Measurements from ENCODE around the gene PTPRZ1. TPM values are rescaled to one million over a fixed set of nuclear protein-coding genes. Genes with fewer than 3 reads are reported as not detected.
A peak's percentile ranks its signal among the peaks of the same experiment; 100 is the strongest.

The PTPRZ1 gene
- total and polyA plus RNA-seq, 2 of the 8 experiments (the other 6 are each of a cell fraction or from before 2014, with no cell fraction given), result 112 to 135 TPM

DNA sequence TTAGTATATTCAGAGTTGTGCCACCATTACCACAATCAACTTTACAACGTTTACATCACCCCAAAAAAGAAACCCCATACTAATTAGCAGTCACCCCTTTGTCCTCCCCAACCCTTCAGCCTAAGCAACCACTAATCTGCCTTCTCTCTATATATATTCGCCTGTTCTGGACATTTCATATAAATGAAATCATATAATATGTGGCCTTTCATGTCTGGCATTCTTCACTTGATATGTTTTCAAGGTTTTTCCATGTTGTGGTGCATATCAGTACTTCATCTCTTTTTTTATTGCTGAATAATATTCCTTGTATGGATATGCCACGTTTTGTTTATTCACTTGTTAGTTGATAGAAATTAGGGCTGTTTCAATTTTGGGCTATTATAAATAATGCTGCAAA is 200.7 kb downstream of the PTPRZ1 start (continued):
- TF ChIP-seq, protein P1, sequence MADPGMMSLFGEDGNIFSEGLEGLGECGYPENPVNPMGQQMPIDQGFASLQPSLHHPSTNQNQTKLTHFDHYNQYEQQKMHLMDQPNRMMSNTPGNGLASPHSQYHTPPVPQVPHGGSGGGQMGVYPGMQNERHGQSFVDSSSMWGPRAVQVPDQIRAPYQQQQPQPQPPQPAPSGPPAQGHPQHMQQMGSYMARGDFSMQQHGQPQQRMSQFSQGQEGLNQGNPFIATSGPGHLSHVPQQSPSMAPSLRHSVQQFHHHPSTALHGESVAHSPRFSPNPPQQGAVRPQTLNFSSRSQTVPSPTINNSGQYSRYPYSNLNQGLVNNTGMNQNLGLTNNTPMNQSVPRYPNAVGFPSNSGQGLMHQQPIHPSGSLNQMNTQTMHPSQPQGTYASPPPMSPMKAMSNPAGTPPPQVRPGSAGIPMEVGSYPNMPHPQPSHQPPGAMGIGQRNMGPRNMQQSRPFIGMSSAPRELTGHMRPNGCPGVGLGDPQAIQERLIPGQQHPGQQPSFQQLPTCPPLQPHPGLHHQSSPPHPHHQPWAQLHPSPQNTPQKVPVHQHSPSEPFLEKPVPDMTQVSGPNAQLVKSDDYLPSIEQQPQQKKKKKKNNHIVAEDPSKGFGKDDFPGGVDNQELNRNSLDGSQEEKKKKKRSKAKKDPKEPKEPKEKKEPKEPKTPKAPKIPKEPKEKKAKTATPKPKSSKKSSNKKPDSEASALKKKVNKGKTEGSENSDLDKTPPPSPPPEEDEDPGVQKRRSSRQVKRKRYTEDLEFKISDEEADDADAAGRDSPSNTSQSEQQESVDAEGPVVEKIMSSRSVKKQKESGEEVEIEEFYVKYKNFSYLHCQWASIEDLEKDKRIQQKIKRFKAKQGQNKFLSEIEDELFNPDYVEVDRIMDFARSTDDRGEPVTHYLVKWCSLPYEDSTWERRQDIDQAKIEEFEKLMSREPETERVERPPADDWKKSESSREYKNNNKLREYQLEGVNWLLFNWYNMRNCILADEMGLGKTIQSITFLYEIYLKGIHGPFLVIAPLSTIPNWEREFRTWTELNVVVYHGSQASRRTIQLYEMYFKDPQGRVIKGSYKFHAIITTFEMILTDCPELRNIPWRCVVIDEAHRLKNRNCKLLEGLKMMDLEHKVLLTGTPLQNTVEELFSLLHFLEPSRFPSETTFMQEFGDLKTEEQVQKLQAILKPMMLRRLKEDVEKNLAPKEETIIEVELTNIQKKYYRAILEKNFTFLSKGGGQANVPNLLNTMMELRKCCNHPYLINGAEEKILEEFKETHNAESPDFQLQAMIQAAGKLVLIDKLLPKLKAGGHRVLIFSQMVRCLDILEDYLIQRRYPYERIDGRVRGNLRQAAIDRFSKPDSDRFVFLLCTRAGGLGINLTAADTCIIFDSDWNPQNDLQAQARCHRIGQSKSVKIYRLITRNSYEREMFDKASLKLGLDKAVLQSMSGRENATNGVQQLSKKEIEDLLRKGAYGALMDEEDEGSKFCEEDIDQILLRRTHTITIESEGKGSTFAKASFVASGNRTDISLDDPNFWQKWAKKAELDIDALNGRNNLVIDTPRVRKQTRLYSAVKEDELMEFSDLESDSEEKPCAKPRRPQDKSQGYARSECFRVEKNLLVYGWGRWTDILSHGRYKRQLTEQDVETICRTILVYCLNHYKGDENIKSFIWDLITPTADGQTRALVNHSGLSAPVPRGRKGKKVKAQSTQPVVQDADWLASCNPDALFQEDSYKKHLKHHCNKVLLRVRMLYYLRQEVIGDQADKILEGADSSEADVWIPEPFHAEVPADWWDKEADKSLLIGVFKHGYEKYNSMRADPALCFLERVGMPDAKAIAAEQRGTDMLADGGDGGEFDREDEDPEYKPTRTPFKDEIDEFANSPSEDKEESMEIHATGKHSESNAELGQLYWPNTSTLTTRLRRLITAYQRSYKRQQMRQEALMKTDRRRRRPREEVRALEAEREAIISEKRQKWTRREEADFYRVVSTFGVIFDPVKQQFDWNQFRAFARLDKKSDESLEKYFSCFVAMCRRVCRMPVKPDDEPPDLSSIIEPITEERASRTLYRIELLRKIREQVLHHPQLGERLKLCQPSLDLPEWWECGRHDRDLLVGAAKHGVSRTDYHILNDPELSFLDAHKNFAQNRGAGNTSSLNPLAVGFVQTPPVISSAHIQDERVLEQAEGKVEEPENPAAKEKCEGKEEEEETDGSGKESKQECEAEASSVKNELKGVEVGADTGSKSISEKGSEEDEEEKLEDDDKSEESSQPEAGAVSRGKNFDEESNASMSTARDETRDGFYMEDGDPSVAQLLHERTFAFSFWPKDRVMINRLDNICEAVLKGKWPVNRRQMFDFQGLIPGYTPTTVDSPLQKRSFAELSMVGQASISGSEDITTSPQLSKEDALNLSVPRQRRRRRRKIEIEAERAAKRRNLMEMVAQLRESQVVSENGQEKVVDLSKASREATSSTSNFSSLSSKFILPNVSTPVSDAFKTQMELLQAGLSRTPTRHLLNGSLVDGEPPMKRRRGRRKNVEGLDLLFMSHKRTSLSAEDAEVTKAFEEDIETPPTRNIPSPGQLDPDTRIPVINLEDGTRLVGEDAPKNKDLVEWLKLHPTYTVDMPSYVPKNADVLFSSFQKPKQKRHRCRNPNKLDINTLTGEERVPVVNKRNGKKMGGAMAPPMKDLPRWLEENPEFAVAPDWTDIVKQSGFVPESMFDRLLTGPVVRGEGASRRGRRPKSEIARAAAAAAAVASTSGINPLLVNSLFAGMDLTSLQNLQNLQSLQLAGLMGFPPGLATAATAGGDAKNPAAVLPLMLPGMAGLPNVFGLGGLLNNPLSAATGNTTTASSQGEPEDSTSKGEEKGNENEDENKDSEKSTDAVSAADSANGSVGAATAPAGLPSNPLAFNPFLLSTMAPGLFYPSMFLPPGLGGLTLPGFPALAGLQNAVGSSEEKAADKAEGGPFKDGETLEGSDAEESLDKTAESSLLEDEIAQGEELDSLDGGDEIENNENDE (IDR thresholded peaks at IDR 0.05; ENCODE audit: insufficient replicate concordance, low read length), result peak; percentile 16
- peak; percentile 41; the same call in 1 of the 2 replicates for TF ChIP-seq POLR2AphosphoS5 (IDR thresholded peaks at IDR 0.05; ENCODE audit: low read depth, low read length)
- TF ChIP-seq RNF2 (IDR thresholded peaks at IDR 0.05; ENCODE audit: borderline replicate concordance, low read depth, low read length, missing control alignments, poor library complexity, severe bottlenecking), result no peak
- TF ChIP-seq RXRA (IDR thresholded peaks at IDR 0.05; ENCODE audit: insufficient read depth, low read depth, low read length), result no peak
- no peak for TF ChIP-seq KDM5A (IDR thresholded peaks at IDR 0.05; ENCODE audit: low read length)
- no peak for TF ChIP-seq GTF2F1 (IDR thresholded peaks at IDR 0.05; ENCODE audit: borderline replicate concordance, low read depth, low read length)
- TF ChIP-seq SAP30 (IDR thresholded peaks at IDR 0.05; ENCODE audit: insufficient read depth, insufficient replicate concordance, low read length), result no peak
- no peak for TF ChIP-seq GABPA (IDR thresholded peaks at IDR 0.05; ENCODE audit: borderline replicate concordance, insufficient read depth, low read length)
- TF ChIP-seq YY1 (IDR thresholded peaks at IDR 0.05; ENCODE audit: low read depth, low read length), result no peak
- no peak for TF ChIP-seq RBBP5 (IDR thresholded peaks at IDR 0.05; ENCODE audit: borderline replicate concordance, low read depth, low read length)
- no peak for TF ChIP-seq BCL11A (IDR thresholded peaks at IDR 0.05; ENCODE audit: low read depth in 2 of 2, low read length in 2 of 2)
- no peak for TF ChIP-seq BACH1 (IDR thresholded peaks at IDR 0.05; ENCODE audit: low read length)

Data from H1 (cell line).